Measurements from ENCODE around the gene GPHB5. TPM values are rescaled to one million over a fixed set of nuclear protein-coding genes. Genes with fewer than 3 reads are reported as not detected.
"Not testable (repeated sequence)": the region's sequence is repeated elsewhere in the genome, so short reads cannot be mapped to it uniquely, and the experiment has no call there.

GPHB5 gene
- total RNA-seq, 1 donor from 2014 or later = not detected

GRCh38 chr14:63322897-63323573 lies 4.3 kb upstream of the GPHB5 start:
- no peaks in the 10 kb centered on the region for H3K36me3 ChIP-seq (ENCODE audit: control insufficient read depth, insufficient read depth, low read length)
- DNase-seq (ENCODE audit: low read depth) = no peak
- H3K4me3 ChIP-seq (ENCODE audit: low read depth, low read length) = no peak overlapping the region
- no peaks in the 10 kb centered on the region for H3K27me3 ChIP-seq (ENCODE audit: control insufficient read depth, insufficient read depth, low read length)
- no peak for TF ChIP-seq CTCF (IDR thresholded peaks at IDR 0.05; ENCODE audit: insufficient read depth, low read length, poor library complexity, severe bottlenecking)

- Histone ChIP-seq H3K27me3 (ENCODE audit: control insufficient read depth, insufficient read depth, low read length) (no peaks in the 10 kb centered on the region), H3K4me3 (ENCODE audit: low read depth, low read length) (no peak overlapping the region), H3K36me3 (ENCODE audit: control insufficient read depth, insufficient read depth, low read length) (no peaks in the 10 kb centered on the region)
- DNase-seq (ENCODE audit: low read depth) = no peak
- no peak for TF ChIP-seq CTCF (IDR thresholded peaks at IDR 0.05; ENCODE audit: insufficient read depth, low read length, poor library complexity, severe bottlenecking)
Observed at GRCh38 chr14:63322472-63322871, 3.7 kb upstream of the GPHB5 start.

- Histone ChIP-seq H3K36me3 (ENCODE audit: control insufficient read depth, insufficient read depth, low read length) (no peaks in the 10 kb centered on the region), H3K27me3 (ENCODE audit: control insufficient read depth, insufficient read depth, low read length) (no peaks in the 10 kb centered on the region)
- no peak for DNase-seq (ENCODE audit: low read depth)
Observed at GRCh38 chr14:63308723-63309317, 9.9 kb downstream of the GPHB5 start.

GRCh38 chr14:63304429-63304828 lies 14.3 kb downstream of the GPHB5 start:
- not testable (repeated sequence) for H3K36me3 ChIP-seq (ENCODE audit: control insufficient read depth, insufficient read depth, low read length); H3K4me3 ChIP-seq (ENCODE audit: low read depth, low read length); H3K27me3 ChIP-seq (ENCODE audit: control insufficient read depth, insufficient read depth, low read length); DNase-seq (ENCODE audit: low read depth)

More at GRCh38 chr14:63308723-63309317, 9.9 kb downstream of the GPHB5 start:
- H3K4me3 ChIP-seq (ENCODE audit: low read depth, low read length) = no peak overlapping the region
- TF ChIP-seq CTCF (IDR thresholded peaks at IDR 0.05; ENCODE audit: insufficient read depth, low read length, poor library complexity, severe bottlenecking) = peak; percentile 75

- no peak overlapping the region for H3K4me3 ChIP-seq (ENCODE audit: low read depth, low read length)
- DNase-seq (ENCODE audit: low read depth) = no peak
- no peaks in the 10 kb centered on the region for H3K27me3 ChIP-seq (ENCODE audit: control insufficient read depth, insufficient read depth, low read length)
- no peaks in the 10 kb centered on the region for H3K36me3 ChIP-seq (ENCODE audit: control insufficient read depth, insufficient read depth, low read length)
- no peak for TF ChIP-seq CTCF (IDR thresholded peaks at IDR 0.05; ENCODE audit: insufficient read depth, low read length, poor library complexity, severe bottlenecking)
Observed at GRCh38 chr14:63301891-63302534, 16.7 kb downstream of the GPHB5 start.

- DNase-seq (ENCODE audit: low read depth) = no peak
- H3K27me3 ChIP-seq (ENCODE audit: control insufficient read depth, insufficient read depth, low read length) = no peaks in the 10 kb centered on the region
- H3K36me3 ChIP-seq (ENCODE audit: control insufficient read depth, insufficient read depth, low read length) = no peaks in the 10 kb centered on the region
- TF ChIP-seq CTCF (IDR thresholded peaks at IDR 0.05; ENCODE audit: insufficient read depth, low read length, poor library complexity, severe bottlenecking) = no peak
- no peak overlapping the region for H3K4me3 ChIP-seq (ENCODE audit: low read depth, low read length)
Observed at GRCh38 chr14:63300854-63301253, 17.9 kb downstream of the GPHB5 start.

All from kidney epithelial cell (primary cell).